Thoracic aorta (tissue), 2 donors: ENCODE results near the gene MAFG. TPM values are rescaled to one million over a fixed set of nuclear protein-coding genes. Genes with fewer than 3 reads are reported as not detected.
"Not testable (repeated sequence)": the region's sequence is repeated elsewhere in the genome, so short reads cannot be mapped to it uniquely, and the experiment has no call there.

Source experiments
- ATAC-seq: fragments of 150-250 bp; one replicate; pipeline ENCODE4 v1.8.0; 2017; ENCODE audit warnings: low read depth; ENCODE audit not compliant: insufficient number of reproducible peaks, low FRiP score
- DNase-seq: peaks from one replicate; pipeline ENCODE4 v3.0.0-alpha.2; 2020; ENCODE audit warnings: low spot score
- H3K27ac ChIP-seq, 2 donors: fragments of 200-600 bp; sonication (generic); 1 replicate in 1 of 2; 2 replicates in 1 of 2; pipeline ENCODE4 v1.5.1; 2016; ENCODE audit warnings: mild to moderate bottlenecking in 2 of 2, moderate library complexity in 2 of 2
- H3K27me3 ChIP-seq: fragments of 200-600 bp; sonication (generic); replicated peaks from 2 replicates; pipeline ENCODE4 v1.6.0; 2016; ENCODE audit warnings: mild to moderate bottlenecking; ENCODE audit not compliant: insufficient read depth
- H3K36me3 ChIP-seq: fragments of 200-600 bp; sonication (generic); one replicate; pipeline ENCODE4 v1.5.1; 2016
- H3K4me1 ChIP-seq, 2 donors: fragments of 200-600 bp; sonication (generic); 1 replicate in 1 of 2; 2 replicates in 1 of 2; pipeline versions ENCODE4 v1.5.1 to v1.6.0; 2016; ENCODE audit warnings: low read depth in 2 of 2, mild to moderate bottlenecking in 1 of 2; ENCODE audit not compliant: control insufficient read depth in 1 of 2
- H3K4me3 ChIP-seq: fragments of 200-600 bp; sonication (generic); 2 replicates; pipeline ENCODE4 v1.5.1; 2016; ENCODE audit warnings: mild to moderate bottlenecking
- H3K9me3 ChIP-seq: fragments of 200-600 bp; sonication (generic); 2 replicates; pipeline ENCODE4 v1.5.1; 2016
- total RNA-seq, 2 donors: library from RNA; depleted of rRNA; stranded (reverse); fragments of >200 nt; gene quantifications; one replicate each; pipeline versions ENCODE4 v1.1.0 to v1.2.3, GENCODE V29; 2016
- TF ChIP-seq, protein P1 (sequence below): fragments of 200-600 bp; sonication (generic); IDR thresholded peaks from one replicate; pipeline ENCODE4 v1.5.1; 2019; ENCODE audit warnings: antibody characterized with exemption

Gene MAFG
- total RNA-seq, 2 donors from 2014 or later, result 29.8 to 32.1 TPM

DNA sequence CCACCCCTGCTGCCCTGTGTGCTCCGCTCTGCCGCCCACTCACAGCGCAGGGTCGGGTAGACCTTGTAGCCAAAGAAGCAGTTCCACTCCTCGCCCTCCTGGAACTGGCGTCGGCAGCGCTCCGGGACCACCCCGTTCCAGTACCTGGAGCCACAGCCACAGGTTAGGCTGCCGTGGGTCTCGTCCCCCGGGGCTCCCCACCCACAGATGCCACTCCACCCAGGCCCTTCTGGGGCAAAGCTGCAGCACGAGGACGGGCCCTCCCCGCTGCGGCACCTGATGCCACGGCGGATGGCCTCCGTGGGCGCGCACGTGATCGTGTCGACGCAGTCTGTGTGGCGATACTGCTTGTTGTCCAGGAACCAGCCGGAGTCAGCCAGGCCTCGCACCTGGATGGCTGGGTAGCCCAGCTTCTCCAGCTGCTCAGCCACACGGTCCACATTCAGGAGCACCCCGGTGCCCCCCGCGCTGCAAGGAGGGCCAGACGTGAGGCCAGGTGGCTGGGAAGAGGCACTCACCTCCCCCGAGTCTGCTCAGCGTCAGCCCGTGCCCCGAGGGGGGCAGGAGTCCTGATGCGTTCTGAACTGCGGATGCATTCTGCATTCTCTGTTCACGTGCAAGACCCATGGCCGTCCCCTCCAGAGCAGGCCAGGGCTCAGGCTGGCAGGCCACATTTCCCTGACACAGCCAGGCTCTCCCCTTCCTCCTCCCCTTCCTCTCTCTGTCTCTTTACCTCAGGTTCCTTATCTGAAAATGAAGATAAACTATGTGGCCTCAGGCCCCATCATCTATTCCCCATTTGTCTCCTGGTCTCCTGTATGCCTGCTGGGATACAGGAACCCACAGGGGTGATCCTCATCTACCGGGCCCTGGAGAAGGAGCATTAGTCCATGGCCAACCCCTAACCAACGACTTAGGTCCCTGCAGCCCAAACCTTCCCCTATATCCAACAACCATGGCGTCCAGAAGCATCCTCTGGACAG, 29.4 kb upstream of the MAFG start:
- Histone ChIP-seq H3K36me3 (no peaks in the 10 kb centered on the region), H3K27me3 (peaks cover 17% of the 10 kb centered on the region), H3K4me1 (peaks cover 5 to 19% of the 10 kb centered on the region in 2 donors), H3K9me3 (no peaks in the 10 kb centered on the region), H3K4me3 (no peak overlapping the region), H3K27ac (no peak overlapping the region)
- DNase-seq (no peak), ATAC-seq (no peak)
- TF ChIP-seq, protein P1, sequence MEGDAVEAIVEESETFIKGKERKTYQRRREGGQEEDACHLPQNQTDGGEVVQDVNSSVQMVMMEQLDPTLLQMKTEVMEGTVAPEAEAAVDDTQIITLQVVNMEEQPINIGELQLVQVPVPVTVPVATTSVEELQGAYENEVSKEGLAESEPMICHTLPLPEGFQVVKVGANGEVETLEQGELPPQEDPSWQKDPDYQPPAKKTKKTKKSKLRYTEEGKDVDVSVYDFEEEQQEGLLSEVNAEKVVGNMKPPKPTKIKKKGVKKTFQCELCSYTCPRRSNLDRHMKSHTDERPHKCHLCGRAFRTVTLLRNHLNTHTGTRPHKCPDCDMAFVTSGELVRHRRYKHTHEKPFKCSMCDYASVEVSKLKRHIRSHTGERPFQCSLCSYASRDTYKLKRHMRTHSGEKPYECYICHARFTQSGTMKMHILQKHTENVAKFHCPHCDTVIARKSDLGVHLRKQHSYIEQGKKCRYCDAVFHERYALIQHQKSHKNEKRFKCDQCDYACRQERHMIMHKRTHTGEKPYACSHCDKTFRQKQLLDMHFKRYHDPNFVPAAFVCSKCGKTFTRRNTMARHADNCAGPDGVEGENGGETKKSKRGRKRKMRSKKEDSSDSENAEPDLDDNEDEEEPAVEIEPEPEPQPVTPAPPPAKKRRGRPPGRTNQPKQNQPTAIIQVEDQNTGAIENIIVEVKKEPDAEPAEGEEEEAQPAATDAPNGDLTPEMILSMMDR, result no peak

DNA sequence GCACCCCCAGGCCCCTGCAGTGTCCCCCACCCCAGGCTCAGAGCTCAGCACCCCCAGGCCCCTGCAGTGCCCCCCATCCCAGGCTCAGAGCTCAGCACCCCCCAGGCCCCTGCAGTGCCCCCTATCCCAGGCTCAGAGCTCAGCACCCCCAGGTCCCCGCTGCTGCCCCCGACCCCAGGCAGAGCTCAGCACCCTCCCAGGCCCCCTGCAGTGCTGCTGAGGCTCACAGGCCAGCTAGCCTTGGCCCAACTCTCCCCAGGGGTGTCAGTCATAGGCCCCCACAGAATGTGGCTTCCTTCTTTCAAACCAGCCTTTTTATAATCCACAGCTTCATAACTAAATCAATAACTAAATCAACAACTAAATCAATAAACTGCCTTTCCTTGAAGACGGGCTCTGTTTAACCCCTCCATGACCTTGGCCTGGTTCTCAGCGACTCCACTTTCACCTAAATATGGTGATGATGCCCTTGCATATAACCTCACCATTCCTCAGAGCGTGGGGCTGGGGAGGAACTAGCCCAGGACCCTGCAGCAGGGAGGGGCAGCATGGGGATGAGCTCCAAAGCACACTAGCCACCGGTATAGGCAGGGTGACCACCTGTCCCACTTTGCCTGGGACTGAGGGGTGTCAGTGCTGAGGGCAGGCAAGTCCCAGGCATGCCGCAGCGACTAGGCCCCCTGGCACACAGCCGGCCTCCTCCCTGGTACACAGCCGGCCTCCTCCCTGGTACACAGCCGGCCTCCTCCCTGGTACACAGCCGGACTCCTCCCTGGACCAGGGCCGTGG, 28.4 kb upstream of the MAFG start:
- Histone ChIP-seq H3K36me3 (no peaks in the 10 kb centered on the region), H3K27me3 (peaks cover 17% of the 10 kb centered on the region), H3K9me3 (no peaks in the 10 kb centered on the region), H3K4me1 (peaks cover 5 to 14% of the 10 kb centered on the region in 2 donors), H3K4me3 (no peak overlapping the region), H3K27ac (no peak overlapping the region)
- DNase-seq (no peak), ATAC-seq (no peak)
- TF ChIP-seq, protein P1, result no peak

DNA sequence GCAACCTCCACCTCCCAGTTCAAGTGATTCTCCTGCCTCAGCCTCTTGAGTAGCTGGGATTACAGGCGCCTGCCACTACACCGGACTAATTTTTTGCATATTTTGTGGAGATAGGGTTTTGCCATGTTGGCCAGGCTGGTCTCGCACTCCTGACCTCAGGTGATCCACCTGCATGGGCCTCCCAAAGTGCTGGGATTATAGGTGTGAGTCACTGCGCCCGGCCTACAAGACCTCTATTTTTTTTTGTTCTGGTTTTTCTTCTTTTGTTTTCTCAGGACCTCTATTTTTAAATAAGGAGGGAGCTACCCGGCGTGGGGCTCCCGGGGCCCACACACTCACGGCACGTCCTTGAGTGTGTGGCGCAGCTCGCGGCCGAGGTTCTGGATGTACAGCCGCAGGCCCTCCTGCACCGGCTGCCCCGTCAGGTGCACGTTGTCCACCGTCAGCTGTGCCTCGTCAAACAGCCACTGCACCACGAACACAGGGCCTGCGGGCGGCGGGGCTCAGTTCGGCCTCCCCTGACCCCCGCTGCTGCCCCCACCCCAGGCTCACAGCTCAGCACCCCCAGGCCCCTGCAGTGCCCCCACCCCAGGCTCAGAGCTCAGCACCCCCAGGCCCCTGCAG, 27.6 kb upstream of the MAFG start:
- Histone ChIP-seq H3K9me3 (no peaks in the 10 kb centered on the region), H3K4me3 (no peak overlapping the region), H3K36me3 (no peaks in the 10 kb centered on the region), H3K4me1 (peaks cover 3 to 9% of the 10 kb centered on the region in 2 donors), H3K27me3 (peaks cover 13% of the 10 kb centered on the region), H3K27ac (no peak overlapping the region)
- DNase-seq, result no peak
- ATAC-seq, result no peak
- TF ChIP-seq, protein P1, result no peak

DNA sequence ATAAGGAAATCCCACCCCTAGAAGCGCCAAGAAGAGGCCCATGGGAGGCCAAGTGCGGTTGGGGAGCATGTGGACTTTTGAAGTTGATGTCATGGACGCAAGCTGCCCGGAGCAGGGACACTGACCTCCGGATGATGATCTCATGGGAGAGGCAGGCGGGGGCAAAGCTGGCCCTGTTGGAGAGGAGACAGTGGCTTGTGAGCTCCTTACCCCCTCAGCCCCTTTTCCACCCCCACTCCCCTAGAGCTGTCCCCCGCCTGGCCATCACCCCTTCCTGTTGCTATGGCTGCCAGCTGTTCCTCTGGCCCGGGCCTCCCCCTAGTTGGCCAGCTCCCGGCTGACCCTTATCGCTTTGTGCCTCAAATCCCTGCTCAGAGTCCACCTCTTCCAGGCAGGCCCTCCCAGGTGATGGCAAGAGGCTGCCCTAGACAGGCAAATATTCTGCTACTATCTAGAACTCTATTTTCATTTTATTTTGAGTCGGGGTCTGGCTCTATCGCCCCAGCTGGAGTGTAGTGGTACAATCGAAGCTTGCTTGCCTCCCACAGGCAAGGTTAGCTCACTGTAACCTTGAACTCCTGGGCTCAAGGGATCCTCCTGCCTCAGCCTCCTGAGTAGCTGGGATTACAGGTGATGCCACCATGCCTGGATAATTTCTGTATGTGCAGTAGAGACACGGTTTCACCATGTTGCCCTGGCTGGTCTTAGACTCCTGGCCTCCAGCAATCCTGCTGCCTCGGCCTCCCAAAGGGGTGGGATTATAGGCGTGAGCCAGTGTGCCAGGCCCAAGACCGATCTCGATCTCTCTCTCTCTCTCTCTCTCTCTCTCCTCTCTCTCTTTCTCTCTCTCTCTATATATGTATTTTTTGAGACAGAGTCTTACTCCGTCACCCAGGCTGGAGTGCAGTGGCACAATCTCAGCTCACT, 26.9 kb upstream of the MAFG start:
- Histone ChIP-seq H3K36me3 (no peaks in the 10 kb centered on the region), H3K27ac (no peak overlapping the region), H3K27me3 (peaks cover 9% of the 10 kb centered on the region), H3K4me1 (peaks cover 0 to 1% of the 10 kb centered on the region in 2 donors), H3K9me3 (no peaks in the 10 kb centered on the region), H3K4me3 (no peak overlapping the region)
- TF ChIP-seq, protein P1, result no peak
- DNase-seq, result no peak
- ATAC-seq, result no peak

DNA sequence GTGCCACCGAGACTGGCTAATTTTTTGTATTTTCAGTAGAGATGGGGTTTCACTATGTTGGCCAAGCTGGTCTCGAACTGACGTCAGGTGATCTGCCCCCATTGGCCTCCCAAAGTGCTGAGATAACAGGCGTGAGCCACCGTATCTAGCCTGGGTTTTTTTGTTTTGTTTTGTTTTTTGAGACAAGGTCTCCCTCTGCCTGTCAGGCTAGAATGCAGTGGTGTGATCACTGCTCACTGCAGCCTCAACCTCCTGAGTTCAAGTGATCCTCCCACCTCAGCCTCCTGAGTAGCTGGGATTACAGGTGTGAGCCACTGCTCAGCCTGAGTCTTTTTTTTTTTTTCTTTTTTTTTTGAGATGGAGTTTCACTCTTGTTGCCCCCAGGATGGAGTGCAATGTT, 25.9 kb upstream of the MAFG start:
- H3K27ac ChIP-seq, H3K36me3 ChIP-seq, H3K4me1 ChIP-seq, DNase-seq, H3K4me3 ChIP-seq, ATAC-seq, H3K9me3 ChIP-seq, H3K27me3 ChIP-seq: not testable (repeated sequence)
